Naive B cell (primary cell): Measurements from ENCODE around the gene LCK. TPM values are rescaled to one million over a fixed set of nuclear protein-coding genes. Genes with fewer than 3 reads are reported as not detected.

Experiments
- ATAC-seq, 2 donors: fragments of 150-1000 bp; cut with Tn5 transposase; 2 replicates each; pipeline ENCODE4 v1.10.0; 2021; ENCODE audit warnings: low read depth in 2 of 2, mild to moderate bottlenecking in 2 of 2, moderate library complexity in 2 of 2
- DNase-seq: peaks from one replicate; pipeline ENCODE4 v3.0.0; 2022
- H3K27ac Mint-ChIP-seq, 6 donors: one replicate each; pipeline ENCODE4 v1.8.0; 2020 to 2022; ENCODE audit warnings: mild to moderate bottlenecking in 6 of 6, mixed read lengths in 6 of 6, moderate library complexity in 5 of 6, inconsistent platforms in 2 of 6
- H3K27me3 Mint-ChIP-seq, 3 donors: one replicate each; pipeline ENCODE4 v1.8.0; 2021 to 2022; ENCODE audit warnings: mixed read lengths in 3 of 3, mild to moderate bottlenecking in 1 of 3
- H3K36me3 Mint-ChIP-seq, 2 donors: one replicate each; pipeline ENCODE4 v1.8.0; 2020 to 2022; ENCODE audit warnings: mixed read lengths in 2 of 2, inconsistent platforms in 1 of 2, mild to moderate bottlenecking in 1 of 2
- H3K4me1 Mint-ChIP-seq, 3 donors: one replicate each; pipeline ENCODE4 v1.8.0; 2020 to 2022; ENCODE audit warnings: mixed read lengths in 3 of 3, inconsistent platforms in 1 of 3, mild to moderate bottlenecking in 1 of 3, moderate library complexity in 1 of 3
- H3K4me3 Mint-ChIP-seq, 8 donors: one replicate each; pipeline ENCODE4 v1.8.0; 2020 to 2022; ENCODE audit warnings: mild to moderate bottlenecking in 8 of 8, mixed read lengths in 8 of 8, moderate library complexity in 8 of 8, inconsistent platforms in 2 of 8
- H3K9me3 Mint-ChIP-seq, 7 donors: one replicate each; pipeline ENCODE4 v1.8.0; 2020 to 2022; ENCODE audit warnings: mixed read lengths in 7 of 7, mild to moderate bottlenecking in 5 of 7, inconsistent platforms in 2 of 7, moderate library complexity in 1 of 7
- polyA plus RNA-seq, 6 donors: library from polyadenylated mRNA; unstranded; fragments of 300-500 nt; fragmentation: Illumina TruSeq; gene quantifications; one replicate each; pipeline ENCODE4 v1.2.3, GENCODE V29; 2021; ENCODE audit warnings: low read depth in 6 of 6

The LCK gene
- polyA plus RNA-seq, 6 donors from 2014 or later: 57.7 to 124 (median 61.1) TPM

DNA sequence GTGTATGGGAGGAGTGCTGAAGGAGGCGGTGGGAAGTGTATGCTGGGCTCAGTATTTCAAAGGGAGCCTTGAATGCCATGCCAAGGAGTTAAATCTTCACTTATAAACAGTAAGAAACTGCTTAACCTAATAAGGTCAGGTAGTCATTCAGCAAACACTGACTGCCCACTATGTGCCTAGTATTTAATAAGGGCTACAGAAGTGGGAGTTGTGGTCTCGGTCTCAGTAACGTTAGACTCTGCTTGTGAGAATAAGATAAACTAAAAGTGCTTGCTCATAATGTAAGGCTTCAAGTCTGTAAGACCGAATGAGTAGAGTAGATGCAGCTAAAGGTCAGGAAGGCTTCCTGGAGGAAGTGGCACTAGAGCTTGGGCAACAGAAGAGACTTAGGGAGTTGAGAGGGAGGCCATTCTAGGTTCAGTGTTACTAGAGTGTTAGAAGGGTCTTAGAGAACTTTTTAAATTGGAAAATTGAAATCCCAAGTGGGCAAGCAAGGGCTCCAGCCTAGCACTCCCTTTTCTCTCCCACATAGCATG lies 78.9 kb downstream of the LCK start:
- H3K4me3 Mint-ChIP-seq: no peak overlapping the region

GRCh38 chr1:32330558-32331151 lies 79.6 kb downstream of the LCK start:
- peaks cover 14 to 36% of the 10 kb centered on the region in 2 donors for H3K36me3 Mint-ChIP-seq

More for the DNA sequence above, 78.9 kb downstream of the LCK start:
- DNase-seq: no peak
- no peaks in the 10 kb centered on the region for H3K27me3 Mint-ChIP-seq
- H3K36me3 Mint-ChIP-seq: peaks cover 20 to 42% of the 10 kb centered on the region in 2 donors
- peaks cover 29 to 47% (median 31%) of the 10 kb centered on the region in 3 donors for H3K4me1 Mint-ChIP-seq
- H3K27ac Mint-ChIP-seq: peak overlapping the region in 1 of 6 donors; percentile 75
- ATAC-seq: no peak
- no peaks in the 10 kb centered on the region for H3K9me3 Mint-ChIP-seq

DNA sequence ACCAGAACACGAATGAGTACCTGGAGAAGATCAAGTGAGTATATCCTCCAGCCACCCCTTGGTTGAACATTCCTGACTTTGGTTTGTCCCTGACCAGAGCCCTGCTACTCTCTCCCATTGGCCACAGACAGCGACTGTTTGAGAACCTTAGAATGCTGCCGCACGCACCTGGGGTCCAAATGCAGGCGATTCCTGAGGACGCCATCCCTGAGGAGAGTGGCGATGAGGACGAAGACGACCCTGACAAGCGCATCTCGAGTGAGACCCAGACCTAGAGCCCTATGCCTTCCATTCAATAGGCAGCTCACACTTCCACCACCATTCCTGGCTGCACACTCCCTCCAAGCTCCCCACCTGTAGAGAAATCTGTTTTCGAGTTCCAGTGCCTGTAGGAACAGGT lies 80.5 kb downstream of the LCK start:
- H3K27ac Mint-ChIP-seq: peak overlapping the region in 2 of 6 donors; percentile 63 to 66
- DNase-seq (no peak), ATAC-seq (no peak)
- peak overlapping the region in 3 of 8 donors; percentile 7 to 73 (median 63) for H3K4me3 Mint-ChIP-seq
- no peaks in the 10 kb centered on the region for H3K9me3 Mint-ChIP-seq
- H3K4me1 Mint-ChIP-seq: peaks cover 28 to 42% (median 34%) of the 10 kb centered on the region in 3 donors
- H3K36me3 Mint-ChIP-seq: peaks cover 14 to 36% of the 10 kb centered on the region in 2 donors
- H3K27me3 Mint-ChIP-seq: no peaks in the 10 kb centered on the region

More at GRCh38 chr1:32330558-32331151, 79.6 kb downstream of the LCK start:
- DNase-seq (no peak), ATAC-seq (no peak)
- H3K4me1 Mint-ChIP-seq: peaks cover 28 to 42% (median 31%) of the 10 kb centered on the region in 3 donors
- peak overlapping the region in 3 of 6 donors; percentile 21 to 80 (median 66) for H3K27ac Mint-ChIP-seq
- no peak overlapping the region for H3K4me3 Mint-ChIP-seq
- H3K27me3 Mint-ChIP-seq: no peaks in the 10 kb centered on the region
- no peaks in the 10 kb centered on the region for H3K9me3 Mint-ChIP-seq

- H3K36me3 Mint-ChIP-seq: peaks cover 14 to 34% of the 10 kb centered on the region in 2 donors
Observed at GRCh38 chr1:32332290-32333079, 81.4 kb downstream of the LCK start.

DNA sequence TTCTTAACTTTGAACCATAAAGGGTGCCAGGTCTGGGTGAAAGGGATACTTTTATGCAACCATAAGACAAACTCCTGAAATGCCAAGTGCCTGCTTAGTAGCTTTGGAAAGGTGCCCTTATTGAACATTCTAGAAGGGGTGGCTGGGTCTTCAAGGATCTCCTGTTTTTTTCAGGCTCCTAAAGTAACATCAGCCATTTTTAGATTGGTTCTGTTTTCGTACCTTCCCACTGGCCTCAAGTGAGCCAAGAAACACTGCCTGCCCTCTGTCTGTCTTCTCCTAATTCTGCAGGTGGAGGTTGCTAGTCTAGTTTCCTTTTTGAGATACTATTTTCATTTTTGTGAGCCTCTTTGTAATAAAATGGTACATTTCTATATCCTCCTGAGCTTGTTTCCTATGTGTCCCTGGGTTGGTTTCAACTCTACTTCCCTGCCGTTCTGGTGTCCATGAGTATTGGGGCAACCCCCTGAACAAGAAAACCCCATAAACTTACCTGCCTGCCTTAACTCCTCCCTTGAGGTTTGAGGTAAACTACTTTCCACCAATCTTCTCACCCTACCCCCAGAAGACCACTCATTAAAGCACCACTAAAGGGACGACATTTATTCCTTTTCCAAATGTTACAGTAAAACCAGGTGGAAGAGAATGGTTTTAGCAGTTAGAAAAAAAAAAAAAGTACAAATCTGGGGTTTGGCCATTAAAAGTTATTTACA lies 82.3 kb downstream of the LCK start:
- H3K27ac Mint-ChIP-seq: peak overlapping the region; percentile 3 to 72 (median 47)
- peaks cover 45 to 60% (median 52%) of the 10 kb centered on the region in 3 donors for H3K4me1 Mint-ChIP-seq
- peaks cover 14 to 29% of the 10 kb centered on the region in 2 donors for H3K36me3 Mint-ChIP-seq
- no peaks in the 10 kb centered on the region for H3K9me3 Mint-ChIP-seq
- ATAC-seq: no peak
- no peaks in the 10 kb centered on the region for H3K27me3 Mint-ChIP-seq
- peak overlapping the region in 7 of 8 donors; percentile 23 to 95 (median 88) for H3K4me3 Mint-ChIP-seq
- no peak for DNase-seq

More at GRCh38 chr1:32332290-32333079, 81.4 kb downstream of the LCK start:
- no peak for DNase-seq
- Mint-ChIP-seq H3K27me3 (no peaks in the 10 kb centered on the region), H3K4me3 (peak overlapping the region in 3 of 8 donors; percentile 40 to 88 (median 62)), H3K27ac (peak overlapping the region in 2 of 6 donors; percentile 9 to 35), H3K4me1 (peaks cover 36 to 51% (median 43%) of the 10 kb centered on the region in 3 donors), H3K9me3 (no peaks in the 10 kb centered on the region)
- no peak for ATAC-seq

DNA sequence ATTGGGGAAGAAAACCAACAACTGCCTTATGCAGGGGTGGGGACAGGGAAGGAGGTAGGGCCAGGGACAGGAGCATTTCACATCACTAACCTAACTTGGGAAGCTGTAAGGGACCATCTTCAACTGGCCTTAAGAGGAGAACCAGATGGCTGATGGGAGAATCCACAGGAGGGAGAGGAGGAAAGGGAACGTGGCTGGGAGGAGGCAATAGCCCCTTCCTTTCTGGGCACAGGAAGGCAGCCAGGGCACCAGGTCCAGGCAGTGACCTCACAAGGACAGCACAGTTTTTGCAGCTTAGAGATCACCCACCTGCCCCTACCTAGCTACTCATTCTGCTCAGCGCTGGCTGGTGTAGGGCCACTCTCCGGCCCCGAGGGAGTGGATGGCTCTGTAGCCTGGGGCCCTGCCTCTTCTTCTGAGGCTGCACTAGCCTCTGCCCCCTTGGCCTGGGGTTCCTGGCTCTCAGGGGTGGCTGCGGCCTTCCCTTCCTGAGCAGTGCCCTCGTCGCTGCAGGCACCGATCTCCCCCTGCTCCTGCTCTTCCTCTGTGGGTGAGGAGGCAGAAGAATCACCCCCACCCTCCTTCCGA lies 83.3 kb downstream of the LCK start:
- peak overlapping the region; percentile 57 to 94 (median 71) for H3K27ac Mint-ChIP-seq
- DNase-seq (no peak), ATAC-seq (no peak)
- H3K27me3 Mint-ChIP-seq: no peaks in the 10 kb centered on the region
- peaks cover 12 to 24% of the 10 kb centered on the region in 2 donors for H3K36me3 Mint-ChIP-seq
- H3K4me3 Mint-ChIP-seq: peak overlapping the region; percentile 86 to 95 (median 91)
- peaks cover 54 to 69% (median 60%) of the 10 kb centered on the region in 3 donors for H3K4me1 Mint-ChIP-seq
- no peaks in the 10 kb centered on the region for H3K9me3 Mint-ChIP-seq

DNA sequence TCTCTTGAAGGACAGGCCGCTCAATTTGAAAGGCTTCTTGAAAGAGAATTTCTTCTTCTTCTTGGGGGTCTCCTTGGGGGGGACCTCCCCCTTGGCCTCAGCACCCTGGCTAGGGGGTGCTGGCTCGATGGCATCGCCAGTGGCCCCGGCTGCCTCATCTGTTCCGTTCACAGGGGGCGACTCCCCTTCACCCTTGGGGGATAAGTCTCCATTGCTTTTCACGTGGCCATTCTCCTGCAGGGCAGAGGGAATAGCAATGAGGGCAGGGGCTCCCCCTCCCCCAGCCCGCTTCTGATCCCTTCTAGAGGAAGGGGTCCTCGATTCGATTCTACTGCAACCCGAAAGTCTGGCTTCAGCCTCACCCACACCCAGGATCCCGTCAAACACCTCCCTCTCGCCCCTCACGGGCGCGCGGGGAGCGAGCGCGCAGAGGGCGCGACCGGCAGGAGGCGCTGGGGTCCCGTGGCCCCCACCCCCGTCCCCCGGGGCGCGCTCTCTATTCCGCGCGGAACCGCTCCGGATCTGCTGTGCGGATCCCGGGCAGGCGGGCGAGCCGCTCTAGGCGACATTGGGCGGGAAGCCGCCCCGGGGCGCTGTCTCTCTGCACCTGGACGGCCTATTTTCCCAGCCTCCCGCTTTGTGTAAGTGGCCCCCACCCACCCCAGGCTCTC lies 83.9 kb downstream of the LCK start:
- Mint-ChIP-seq H3K27ac (peak overlapping the region; percentile 22 to 94 (median 74)), H3K36me3 (peaks cover 9 to 18% of the 10 kb centered on the region in 2 donors), H3K27me3 (no peaks in the 10 kb centered on the region), H3K9me3 (no peaks in the 10 kb centered on the region), H3K4me1 (peaks cover 56 to 71% (median 62%) of the 10 kb centered on the region in 3 donors), H3K4me3 (peak overlapping the region; percentile 86 to 95 (median 91))
- DNase-seq (peak; percentile 70), ATAC-seq (peak; percentile 48 to 50)

- peak; percentile 12 to 13 for ATAC-seq
- H3K4me1 Mint-ChIP-seq: peaks cover 59 to 75% (median 67%) of the 10 kb centered on the region in 3 donors
- no peaks in the 10 kb centered on the region for H3K9me3 Mint-ChIP-seq
- no peaks in the 10 kb centered on the region for H3K27me3 Mint-ChIP-seq
- peaks cover 9 to 17% of the 10 kb centered on the region in 2 donors for H3K36me3 Mint-ChIP-seq
- H3K4me3 Mint-ChIP-seq: peak overlapping the region in 7 of 8 donors; percentile 86 to 95 (median 91)
- DNase-seq: no peak
- H3K27ac Mint-ChIP-seq: no peak overlapping the region
Observed at GRCh38 chr1:32335535-32335789, 84.4 kb downstream of the LCK start.

Other genes starting within 250 kb of the LCK start
- gene KHDRBS1, start 237.4 kb upstream of the LCK start, polyA plus RNA-seq: 100 to 1,000 TPM in 5 of 6 donors, 10 to 100 TPM in 1; 96.3 to 134 (median 115) TPM
- 1 to 10 TPM; 2.1 to 6.6 (median 4.1) TPM for gene TMEM39B, start 178.3 kb upstream of the LCK start, polyA plus RNA-seq
- gene KPNA6, start 143.2 kb upstream of the LCK start, polyA plus RNA-seq: 10 to 100 TPM; 10.3 to 35.2 (median 25.8) TPM
- gene TXLNA, start 71.6 kb upstream of the LCK start, polyA plus RNA-seq: 10 to 100 TPM; 12.0 to 29.8 (median 20.6) TPM
- gene CCDC28B, start 50.7 kb upstream of the LCK start, polyA plus RNA-seq: 10 to 100 TPM in 5 of 6 donors, 1 to 10 TPM in 1; 9.1 to 14.5 (median 12.3) TPM
- 1 to 10 TPM in 3 of 6 donors, under 1 TPM in 2, not detected in 1; 0.75 to 2.3 (median 1.4) TPM for gene IQCC, start 45.6 kb upstream of the LCK start, polyA plus RNA-seq
- under 1 TPM in 2 of 6 donors, not detected in 4; 0.13 to 0.36 TPM for gene DCDC2B, start 42.2 kb upstream of the LCK start, polyA plus RNA-seq
- gene TMEM234, start 28.9 kb upstream of the LCK start, polyA plus RNA-seq: 10 to 100 TPM in 4 of 6 donors, 1 to 10 TPM in 1, not detected in 1; 6.8 to 12.0 (median 10.9) TPM
- gene EIF3I, start 28.9 kb upstream of the LCK start, polyA plus RNA-seq: 100 to 1,000 TPM; 152 to 251 (median 180) TPM
- gene FAM167B, start 4.0 kb upstream of the LCK start, polyA plus RNA-seq: under 1 TPM in 1 of 6 donors, not detected in 5; 0.42 TPM
- 100 to 1,000 TPM; 179 to 253 (median 204) TPM for gene HDAC1, start 40.8 kb downstream of the LCK start, polyA plus RNA-seq
- 100 to 1,000 TPM; 171 to 297 (median 207) TPM for gene MARCKSL1, start 85.0 kb downstream of the LCK start, polyA plus RNA-seq
- 1 to 10 TPM in 1 of 6 donors, under 1 TPM in 4, not detected in 1; 0.24 to 1.2 (median 0.53) TPM for gene FAM229A, start 111.2 kb downstream of the LCK start, polyA plus RNA-seq
- 1 to 10 TPM in 3 of 6 donors, under 1 TPM in 3; 0.30 to 4.8 (median 0.94) TPM for gene TSSK3, start 111.3 kb downstream of the LCK start, polyA plus RNA-seq
- 10 to 100 TPM; 22.8 to 66.7 (median 44.0) TPM for gene BSDC1, start 143.2 kb downstream of the LCK start, polyA plus RNA-seq
- not detected for gene ZBTB8B, start 213.8 kb downstream of the LCK start, polyA plus RNA-seq